ENCODE data around the gene DNER. TPM values are rescaled to one million over a fixed set of nuclear protein-coding genes. Genes with fewer than 3 reads are reported as not detected.

Gene DNER
- total and polyA plus RNA-seq, 2 of the 13 experiments (the other 11 are each of a cell fraction or from before 2014, with no cell fraction given) = not detected

GRCh38 chr2:229429589-229429988, 284.8 kb downstream of the DNER start:
- Histone ChIP-seq H4K20me1 (ENCODE audit: insufficient read depth, low read length) (no peaks in the 10 kb centered on the region), H3K27ac (ENCODE audit: extremely low read length, insufficient read depth, low read length) (no peak overlapping the region), H3K9me3 (ENCODE audit: low read length) (no peaks in the 10 kb centered on the region), H3K9ac (ENCODE audit: insufficient read depth, low read depth, low read length) (no peak overlapping the region), H2AFZ (ENCODE audit: low read length) (no peak overlapping the region), H3K4me1 (ENCODE audit: insufficient read depth, low read length) (no peaks in the 10 kb centered on the region), H3K79me2 (ENCODE audit: insufficient read depth, low read length) (no peaks in the 10 kb centered on the region), H3K4me2 (ENCODE audit: low read depth, low read length) (no peak overlapping the region), H3K27me3 (ENCODE audit: control insufficient read depth in 1 of 2, insufficient read depth in 2 of 2, low read length in 2 of 2) (no peaks in the 10 kb centered on the region), H3K36me3 (replicated peaks in 1 of 2; ENCODE audit: control insufficient read depth in 1 of 2, insufficient read depth in 2 of 2, low read length in 2 of 2) (no peaks in the 10 kb centered on the region), H3K4me3 (replicated peaks in 1 of 3; ENCODE audit: insufficient read depth in 1 of 3, low read depth in 2 of 3, low read length in 3 of 3) (no peak overlapping the region)
- no TSS peak for BruUV-seq (replicated peaks)
- CTCF ChIA-PET (ENCODE audit: low intra/inter-chr PET ratio, low total read pairs) = no interaction called here
- in situ Hi-C loops (cut with HindIII; ENCODE audit: extremely low pct_ligation_motif_present, low pct_unique_long_range_greater_than_20kb) = no loop called here
- ATAC-seq (no peak), FAIRE-seq (no peak), DNase-seq (ENCODE audit: low spot score) (no peak)
- POLR2A ChIA-PET = no interaction called here
- WGBS (ENCODE audit: low lambda C conversion rate) = 1% methylated on average over 4 of the region's 5 CpGs
- intact Hi-C loops (cut with micrococcal nuclease; ENCODE audit: unreplicated experiment) = no loop called here
- no peak for TF ChIP-seq TFAP4 (IDR thresholded peaks at IDR 0.05; ENCODE audit: borderline replicate concordance, low read depth)
- no peak for TF ChIP-seq RARG (CRISPR knock-in tag; IDR thresholded peaks at IDR 0.05; ENCODE audit: low read depth)
- TF ChIP-seq ZNF251 (CRISPR knock-in tag; IDR thresholded peaks at IDR 0.05) = no peak
- TF ChIP-seq ZNF207 (IDR thresholded peaks at IDR 0.05; ENCODE audit: borderline replicate concordance) = no peak
- no peak for TF ChIP-seq FIP1L1 (IDR thresholded peaks at IDR 0.05; ENCODE audit: borderline replicate concordance, insufficient read depth, low read depth, low read length)
- TF ChIP-seq ELF1 (CRISPR knock-in tag; IDR thresholded peaks at IDR 0.05) = no peak
- no peak for TF ChIP-seq ETV5 (CRISPR knock-in tag; IDR thresholded peaks at IDR 0.05; ENCODE audit: borderline replicate concordance)
- no peak for TF ChIP-seq ZHX2 (IDR thresholded peaks at IDR 0.05; ENCODE audit: low read depth)
- TF ChIP-seq ZHX2 (CRISPR knock-in tag; IDR thresholded peaks at IDR 0.05; ENCODE audit: borderline replicate concordance) = no peak
- TF ChIP-seq JARID2 (CRISPR knock-in tag; IDR thresholded peaks at IDR 0.05; ENCODE audit: insufficient replicate concordance) = no peak
- TF ChIP-seq ZBTB39 (CRISPR knock-in tag; IDR thresholded peaks at IDR 0.05) = no peak
- TF ChIP-seq ZNF513 (CRISPR knock-in tag; conservative IDR thresholded peaks at IDR 0.05) = no peak
- no peak for TF ChIP-seq MLX (CRISPR knock-in tag; IDR thresholded peaks at IDR 0.05)
- TF ChIP-seq HIVEP1 (CRISPR knock-in tag; IDR thresholded peaks at IDR 0.05) = no peak

Data from HepG2 (cell line).